Ureter (tissue), 1 donor: ENCODE results near the gene FMNL3. TPM values are rescaled to one million over a fixed set of nuclear protein-coding genes. Genes with fewer than 3 reads are reported as not detected.

Source experiments
- DNase-seq: peaks from one replicate; pipeline ENCODE4 v3.0.0-alpha.2; 2020; ENCODE audit warnings: low spot score
- total RNA-seq: library from RNA; stranded (reverse); gene quantifications from one replicate; pipeline ENCODE4 v1.2.4, GENCODE V29; 2023
- donor health status: DM: yes; HTN: yes; CAD: no.

FMNL3 gene
- total RNA-seq, 1 donor from 2014 or later: 12.6 TPM

- DNase-seq: no peak
Measured at GRCh38 chr12:49678711-49679110, 28.5 kb downstream of the FMNL3 start.

- no peak for DNase-seq
Measured at GRCh38 chr12:49675137-49675536, 32.1 kb downstream of the FMNL3 start.

- no peak for DNase-seq
Measured at GRCh38 chr12:49674318-49674981, 32.8 kb downstream of the FMNL3 start.

GRCh38 chr12:49673446-49674317, 33.5 kb downstream of the FMNL3 start:
- peak; percentile 87 for DNase-seq

- DNase-seq: no peak
Measured at GRCh38 chr12:49672301-49673217, 34.6 kb downstream of the FMNL3 start.

GRCh38 chr12:49671031-49671765, 36.0 kb downstream of the FMNL3 start:
- no peak for DNase-seq

- no peak for DNase-seq
Measured at GRCh38 chr12:49669796-49670195, 37.4 kb downstream of the FMNL3 start.

GRCh38 chr12:49667325-49668090, 39.7 kb downstream of the FMNL3 start:
- no peak for DNase-seq

GRCh38 chr12:49666176-49666575, 41.0 kb downstream of the FMNL3 start:
- DNase-seq: no peak

GRCh38 chr12:49665384-49665783, 41.8 kb downstream of the FMNL3 start:
- DNase-seq: no peak

GRCh38 chr12:49664591-49665239, 42.5 kb downstream of the FMNL3 start:
- no peak for DNase-seq

- DNase-seq: no peak
Measured at GRCh38 chr12:49664167-49664566, 43.0 kb downstream of the FMNL3 start.

GRCh38 chr12:49662998-49663843, 44.0 kb downstream of the FMNL3 start:
- peak; percentile 61 for DNase-seq

- DNase-seq: no peak
Measured at GRCh38 chr12:49661746-49662145, 45.5 kb downstream of the FMNL3 start.

- no peak for DNase-seq
Measured at GRCh38 chr12:49661191-49661590, 46.0 kb downstream of the FMNL3 start.

- no peak for DNase-seq
Measured at GRCh38 chr12:49659753-49660152, 47.5 kb downstream of the FMNL3 start.

GRCh38 chr12:49658276-49658675, 48.9 kb downstream of the FMNL3 start:
- no peak for DNase-seq

GRCh38 chr12:49655595-49656236, 51.5 kb downstream of the FMNL3 start:
- DNase-seq: no peak

- no peak for DNase-seq
Measured at GRCh38 chr12:49654715-49655114, 52.5 kb downstream of the FMNL3 start.
